ENCODE results near the gene SARS1.

Gene SARS1

DNA sequence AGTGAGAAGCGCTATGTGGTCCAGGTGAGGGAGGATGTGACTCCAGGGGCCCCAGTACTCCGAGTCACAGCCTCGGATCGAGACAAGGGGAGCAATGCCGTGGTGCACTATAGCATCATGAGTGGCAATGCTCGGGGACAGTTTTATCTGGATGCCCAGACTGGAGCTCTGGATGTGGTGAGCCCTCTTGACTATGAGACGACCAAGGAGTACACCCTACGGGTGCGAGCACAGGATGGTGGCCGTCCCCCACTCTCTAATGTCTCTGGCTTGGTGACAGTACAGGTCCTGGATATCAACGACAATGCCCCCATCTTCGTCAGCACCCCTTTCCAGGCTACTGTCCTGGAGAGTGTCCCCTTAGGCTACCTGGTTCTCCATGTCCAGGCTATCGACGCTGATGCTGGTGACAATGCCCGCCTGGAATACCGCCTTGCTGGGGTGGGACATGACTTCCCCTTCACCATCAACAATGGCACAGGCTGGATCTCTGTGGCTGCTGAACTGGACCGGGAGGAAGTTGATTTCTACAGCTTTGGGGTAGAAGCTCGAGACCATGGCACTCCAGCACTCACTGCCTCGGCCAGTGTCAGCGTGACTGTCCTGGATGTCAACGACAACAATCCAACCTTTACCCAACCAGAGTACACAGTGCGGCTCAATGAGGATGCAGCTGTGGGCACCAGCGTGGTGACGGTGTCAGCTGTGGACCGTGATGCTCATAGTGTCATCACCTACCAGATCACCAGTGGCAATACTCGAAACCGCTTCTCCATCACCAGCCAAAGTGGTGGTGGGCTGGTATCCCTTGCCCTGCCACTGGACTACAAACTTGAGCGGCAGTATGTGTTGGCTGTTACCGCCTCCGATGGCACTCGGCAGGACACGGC lies 37.8 kb downstream of the SARS1 start:
- no peak for DNase-seq

GRCh38 chr1:109252167-109252892 lies 38.6 kb downstream of the SARS1 start:
- DNase-seq: no peak

- DNase-seq: no peak
Measured at GRCh38 chr1:109252893-109253802, 39.4 kb downstream of the SARS1 start.

- DNase-seq: no peak
Measured at GRCh38 chr1:109253803-109254620, 40.3 kb downstream of the SARS1 start.

- DNase-seq: no peak
Measured at GRCh38 chr1:109254621-109255096, 40.9 kb downstream of the SARS1 start.

DNA sequence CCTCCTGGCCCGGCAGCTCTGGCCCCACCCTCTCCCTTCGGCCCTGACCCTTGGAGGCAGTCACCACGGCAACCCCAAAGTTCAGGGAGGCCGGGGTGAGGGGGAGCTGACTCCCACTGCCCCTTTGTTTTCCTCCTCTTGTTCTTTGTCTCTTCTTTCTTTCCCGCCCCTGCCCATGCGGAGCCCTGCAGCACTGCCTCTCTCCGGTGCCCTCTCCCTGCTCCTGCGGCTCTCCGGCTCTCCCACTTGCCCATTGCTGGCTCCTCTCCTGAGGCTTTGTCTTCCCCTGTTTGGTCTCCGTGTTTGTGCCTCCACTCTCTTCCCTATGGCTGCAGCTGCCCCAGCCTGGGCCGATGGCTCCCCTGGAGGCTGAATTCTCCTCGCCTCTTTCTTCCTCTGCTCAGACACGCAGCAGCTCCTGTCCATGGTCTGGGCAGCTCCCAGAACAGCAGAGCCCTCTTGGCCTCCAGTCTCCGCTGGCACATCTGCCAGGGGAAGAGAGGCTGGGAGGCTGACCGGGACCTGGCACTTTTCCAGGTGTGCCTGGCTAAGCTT lies 41.5 kb downstream of the SARS1 start:
- no peak for DNase-seq

DNA sequence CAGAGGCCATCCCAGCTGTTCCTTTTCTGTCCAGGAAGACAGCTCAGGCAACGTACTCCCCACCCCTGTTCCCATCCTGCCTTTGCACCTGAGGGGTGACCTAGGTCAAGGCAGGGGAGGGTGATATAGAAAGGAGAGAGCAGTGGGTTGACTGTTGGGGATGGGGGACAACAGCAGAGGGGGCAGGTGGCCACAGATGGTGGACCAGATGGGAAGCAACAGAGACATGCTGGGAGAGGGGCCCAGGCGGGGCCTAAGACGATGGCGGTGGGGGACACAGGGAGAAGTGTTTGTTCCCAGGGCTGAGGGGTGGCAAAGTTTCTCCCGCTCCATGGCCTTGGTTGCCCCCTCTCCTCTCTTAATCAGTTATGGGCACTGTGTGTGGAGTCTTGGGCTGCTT lies 42.0 kb downstream of the SARS1 start:
- DNase-seq: no peak

- no peak for DNase-seq
Measured at GRCh38 chr1:109256085-109256484, 42.4 kb downstream of the SARS1 start.

DNA sequence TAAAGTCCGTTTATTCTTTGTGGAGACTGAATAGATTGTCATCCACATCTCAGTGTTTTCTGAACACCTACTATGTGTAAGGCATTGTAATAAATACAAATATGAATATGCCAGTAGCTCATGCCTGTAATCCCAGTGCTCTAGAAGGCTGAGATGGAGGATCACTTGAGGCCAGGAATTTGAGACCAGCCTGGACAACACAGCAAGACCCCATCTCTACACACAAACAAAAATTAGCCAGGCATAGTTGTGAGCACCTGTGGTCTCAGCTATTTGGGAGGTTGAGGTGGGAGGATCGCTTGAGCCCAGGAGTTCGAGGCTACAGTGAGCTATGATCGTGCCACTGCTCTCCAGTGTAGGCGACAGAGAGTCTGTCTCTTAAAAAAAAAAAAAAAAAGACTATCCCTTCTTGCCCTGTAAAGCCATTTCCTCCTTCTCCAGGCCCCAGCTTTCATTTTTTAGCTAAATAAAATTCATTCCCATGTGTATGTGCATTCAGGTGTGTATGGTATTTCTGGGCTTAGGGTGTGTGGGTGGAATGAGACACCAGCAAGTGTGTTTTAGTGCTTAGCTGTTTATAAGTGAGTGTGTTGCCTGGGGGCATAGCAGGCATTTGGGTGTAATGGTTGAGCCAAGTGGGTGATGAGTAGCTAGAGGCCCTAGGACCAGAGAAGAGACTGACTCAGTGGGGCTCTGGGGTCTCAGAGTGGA lies 43.4 kb downstream of the SARS1 start:
- DNase-seq: no peak

DNA sequence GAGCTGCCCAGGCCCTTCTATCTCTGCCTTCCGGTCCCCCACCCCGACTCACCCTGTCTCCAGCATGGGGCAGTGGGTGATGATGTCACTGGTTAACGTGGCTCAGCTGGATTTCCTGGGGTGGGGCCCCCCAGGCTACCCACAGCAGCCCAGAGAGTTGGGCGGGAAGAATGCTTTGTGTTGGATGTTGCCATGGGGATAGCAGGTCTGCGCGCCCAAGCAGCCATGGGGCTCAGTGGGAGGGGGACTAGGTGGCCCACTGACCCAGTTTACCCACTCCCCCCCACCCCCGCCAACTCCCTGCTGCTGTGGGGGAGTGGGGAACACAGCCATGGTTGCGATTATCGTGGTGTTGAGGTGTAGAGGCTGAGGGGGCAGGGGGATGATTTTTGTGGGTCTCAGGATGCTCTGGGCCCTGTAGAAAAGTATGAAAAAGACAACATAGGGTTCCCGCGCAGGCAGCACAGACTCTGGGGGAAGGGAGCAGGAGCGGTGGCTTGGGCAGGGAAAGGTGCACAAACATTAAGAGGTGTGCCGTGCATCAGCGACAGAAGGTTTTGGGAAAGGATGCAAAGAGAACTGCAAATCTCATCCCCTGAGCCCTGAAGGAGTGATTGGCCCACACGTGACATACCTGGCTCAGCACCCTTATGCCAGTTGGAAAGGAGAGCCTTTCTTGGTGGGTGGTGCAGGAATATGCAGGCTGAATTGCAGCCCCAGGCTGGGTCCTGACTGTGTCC lies 44.1 kb downstream of the SARS1 start:
- DNase-seq: no peak

GRCh38 chr1:109258481-109259466 lies 45.1 kb downstream of the SARS1 start:
- no peak for DNase-seq

DNA sequence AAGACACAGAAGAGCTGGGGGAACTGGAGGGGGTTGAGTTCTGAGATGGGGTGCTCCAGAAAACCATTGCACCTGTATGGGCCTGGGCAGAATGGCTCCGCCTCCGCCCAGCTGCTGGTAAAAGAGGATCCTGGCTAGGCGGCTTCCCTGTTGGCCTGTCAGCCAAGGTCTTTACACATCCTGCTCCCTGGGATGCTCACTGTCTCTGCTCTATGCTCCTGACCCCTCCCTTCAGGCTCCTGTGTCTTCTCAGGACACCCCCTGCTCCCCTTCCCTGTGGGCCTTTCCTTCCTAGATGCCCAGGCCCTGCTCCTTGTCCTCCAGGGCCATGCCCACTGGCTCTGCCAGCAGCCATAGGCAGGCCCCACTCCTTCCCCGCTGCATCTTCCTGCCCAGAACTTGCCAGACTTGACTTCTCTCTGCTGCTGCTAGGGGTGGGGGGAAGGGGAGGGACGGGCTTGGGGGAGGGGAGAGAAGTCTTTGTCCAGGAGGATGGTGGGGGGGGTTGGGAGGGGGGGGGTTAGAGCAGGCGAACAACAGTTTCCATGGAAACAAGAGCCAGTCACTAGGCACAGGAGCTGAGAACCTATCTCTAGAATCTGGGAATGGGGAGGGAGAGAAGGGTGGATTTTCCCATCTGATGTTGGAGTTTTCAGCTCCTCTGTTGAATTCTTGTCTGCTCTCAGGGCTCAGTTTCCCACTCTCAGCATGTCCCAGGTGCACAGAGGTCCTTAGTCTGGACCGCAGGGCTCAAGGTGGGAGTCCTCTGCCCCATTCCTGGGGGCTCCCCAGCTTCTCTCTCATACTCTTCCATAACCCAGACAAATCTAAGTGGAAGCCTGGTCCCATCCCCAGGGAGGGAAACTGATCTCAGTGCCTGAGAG lies 46.2 kb downstream of the SARS1 start:
- peak; percentile 76 for DNase-seq

GRCh38 chr1:109261006-109261405 lies 47.3 kb downstream of the SARS1 start:
- no peak for DNase-seq

DNA sequence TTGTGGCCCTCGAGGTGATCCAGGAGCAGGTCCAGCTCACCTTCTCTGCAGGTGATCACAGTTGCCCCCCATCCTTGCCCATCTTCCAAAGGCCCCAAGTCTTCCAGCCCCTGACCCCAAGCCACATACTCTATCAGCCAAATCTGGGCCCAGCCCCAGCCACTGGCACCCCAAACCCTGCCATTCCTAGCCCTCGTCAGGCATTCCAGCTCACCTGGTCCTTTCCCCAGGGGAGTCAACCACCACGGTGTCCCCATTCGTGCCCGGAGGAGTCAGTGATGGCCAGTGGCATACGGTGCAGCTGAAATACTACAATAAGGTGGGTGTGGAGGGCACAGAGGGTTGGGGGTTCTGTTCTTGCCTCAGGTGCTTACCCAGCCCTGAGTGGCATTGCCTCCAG lies 47.9 kb downstream of the SARS1 start:
- DNase-seq: no peak

GRCh38 chr1:109262231-109263055 lies 48.7 kb downstream of the SARS1 start:
- DNase-seq: no peak

- DNase-seq: no peak
Measured at GRCh38 chr1:109263234-109263596, 49.5 kb downstream of the SARS1 start.
